CD4-positive, alpha-beta T cell treated with Interleukin-4 for 1 hour (primary cell): Measurements from ENCODE around the gene APOBEC3A.
"Not testable (repeated sequence)": the region's sequence is repeated elsewhere in the genome, so short reads cannot be mapped to it uniquely, and the experiment has no call there.

Experiments
- DNase-seq, 2 donors: peaks; one replicate each; pipeline ENCODE4 v3.0.0-alpha.2; 2020 to 2022

Gene APOBEC3A

DNA sequence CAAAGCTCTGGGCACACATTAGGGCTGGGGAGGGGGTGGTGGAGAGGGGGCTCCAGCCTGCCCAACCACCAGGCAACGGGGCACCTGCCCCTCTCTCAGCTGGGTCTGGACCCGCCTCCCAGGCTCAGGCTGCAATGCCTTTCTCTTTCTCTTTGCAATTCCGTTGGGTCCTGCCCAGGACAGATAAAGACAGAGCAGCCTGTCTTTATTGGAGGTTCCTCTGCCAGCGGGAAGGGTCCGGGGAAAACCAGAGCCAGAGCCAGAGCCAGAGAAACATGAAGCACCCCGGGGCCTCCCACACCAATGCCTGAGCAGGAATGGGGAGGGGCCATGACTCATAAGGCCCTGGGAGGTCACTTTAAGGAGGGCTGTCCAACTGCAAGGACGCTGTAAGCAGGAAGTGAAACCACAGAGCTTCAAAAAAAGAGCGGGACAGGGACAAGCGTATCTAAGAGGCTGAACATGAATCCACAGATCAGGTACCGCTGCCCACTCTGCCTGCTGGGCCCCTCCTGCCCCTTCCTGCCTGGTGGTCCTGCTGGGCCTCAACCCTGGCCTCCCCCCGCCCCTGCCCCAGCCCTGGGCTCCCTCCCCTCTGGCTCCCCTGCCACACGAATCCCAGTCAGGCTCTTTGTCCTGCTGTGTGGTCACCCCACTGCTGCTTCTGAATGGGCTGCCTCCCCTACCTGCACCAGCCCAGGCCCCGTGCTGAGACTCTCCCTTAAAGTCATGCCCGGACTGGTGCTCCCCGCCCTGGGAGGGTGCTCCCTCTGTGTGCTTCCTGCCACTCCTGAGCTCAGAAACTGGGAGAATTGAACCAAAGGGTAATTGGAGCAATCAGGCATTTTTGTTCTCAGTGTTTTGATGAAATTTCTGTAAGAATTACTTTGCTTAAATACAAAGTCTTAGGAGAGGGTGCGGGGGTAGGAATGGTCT is 24.9 kb downstream of the APOBEC3A start, which contains the start of gene APOBEC3B:
TSS of gene APOBEC3B (plus strand) at position 356 of the 936 bp plus-strand sequence. CDS start at position 463, 107 bp downstream.
- DNase-seq: peak; percentile 81 to 87

DNA sequence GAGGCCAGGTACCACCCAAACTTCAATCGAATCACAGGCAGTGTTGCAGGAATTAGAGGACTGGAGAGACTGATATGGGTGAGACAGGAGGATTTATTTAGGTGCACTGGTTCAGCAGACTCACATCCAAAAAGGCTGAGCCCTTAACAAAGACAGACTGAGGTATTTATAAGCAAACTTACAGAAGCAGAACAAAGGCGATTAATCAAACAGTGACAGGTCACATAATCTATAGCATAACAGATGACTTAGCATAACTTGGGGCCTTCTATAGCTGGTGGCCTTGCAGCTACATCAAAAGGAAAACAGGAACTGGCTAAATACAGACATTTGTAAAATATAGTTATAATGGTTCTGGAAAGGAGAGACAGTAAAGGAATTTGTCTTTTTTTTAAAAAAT is 26.8 kb downstream of the APOBEC3A start:
- DNase-seq: no peak

DNA sequence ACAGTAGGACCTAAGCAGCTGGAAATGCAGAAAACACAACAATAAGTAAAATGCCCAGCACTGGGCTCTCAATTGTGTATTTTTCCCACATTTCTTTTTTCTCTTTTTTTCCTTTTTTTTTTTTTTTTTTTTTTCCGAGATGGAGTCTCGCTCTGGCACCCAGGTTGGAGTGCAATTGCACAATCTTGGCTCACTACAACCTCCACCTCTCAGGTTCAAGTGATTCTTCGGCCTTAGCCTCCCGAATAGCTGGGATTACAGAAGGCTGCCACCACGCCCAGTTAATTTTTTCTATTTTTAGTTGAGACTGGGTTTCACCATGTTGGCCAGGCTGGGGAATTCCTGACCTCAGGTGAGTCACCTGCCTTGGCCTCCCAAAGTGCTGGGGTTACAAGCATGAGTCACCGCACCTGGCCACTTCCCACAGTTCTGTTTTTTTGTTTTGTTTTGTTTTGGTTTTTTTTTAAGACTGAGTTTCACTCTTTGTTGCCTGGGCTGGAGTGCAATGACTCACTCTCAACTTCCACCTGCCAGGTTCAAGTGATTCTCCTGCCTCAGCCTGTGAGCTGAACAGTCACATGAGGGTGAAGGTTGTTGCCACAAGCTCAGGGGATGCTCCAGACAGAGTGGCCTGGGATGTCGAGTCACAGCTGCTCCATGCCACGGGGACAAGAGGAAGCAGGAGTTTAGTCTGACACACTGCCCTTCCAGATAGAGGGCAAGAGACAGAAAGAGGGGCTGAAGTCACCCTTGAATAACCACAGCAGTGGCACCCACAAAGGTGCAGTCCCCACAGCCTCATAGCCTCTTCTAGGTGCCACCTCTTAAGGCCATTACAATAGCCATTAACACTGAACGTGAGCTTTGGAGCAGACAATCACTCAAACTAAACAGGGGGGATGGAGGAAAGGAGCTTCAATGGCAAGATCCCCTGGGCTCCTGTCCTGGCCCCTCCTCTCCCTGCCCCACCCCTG is 27.7 kb downstream of the APOBEC3A start:
- DNase-seq: peak; percentile 84 to 90

DNA sequence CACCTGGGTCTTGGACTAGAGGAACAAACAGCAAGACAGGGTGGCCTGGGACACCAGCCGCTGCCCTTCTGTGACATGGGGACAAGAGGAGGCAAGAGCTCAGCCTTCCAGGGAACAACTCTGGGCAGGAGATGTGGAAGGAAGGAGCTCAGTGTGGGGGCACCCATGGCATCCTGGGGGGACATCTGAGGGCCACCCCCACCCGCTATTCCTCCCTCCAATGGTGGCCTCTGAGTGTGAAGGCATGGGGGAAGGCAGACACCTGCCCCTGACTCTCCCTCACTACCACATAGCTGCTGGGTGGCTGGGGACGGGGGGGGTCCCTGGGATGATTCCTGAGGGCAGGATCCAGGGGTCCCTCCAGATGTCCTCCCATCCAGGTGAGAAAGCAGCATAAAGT is 29.2 kb downstream of the APOBEC3A start:
- no peak for DNase-seq

DNA sequence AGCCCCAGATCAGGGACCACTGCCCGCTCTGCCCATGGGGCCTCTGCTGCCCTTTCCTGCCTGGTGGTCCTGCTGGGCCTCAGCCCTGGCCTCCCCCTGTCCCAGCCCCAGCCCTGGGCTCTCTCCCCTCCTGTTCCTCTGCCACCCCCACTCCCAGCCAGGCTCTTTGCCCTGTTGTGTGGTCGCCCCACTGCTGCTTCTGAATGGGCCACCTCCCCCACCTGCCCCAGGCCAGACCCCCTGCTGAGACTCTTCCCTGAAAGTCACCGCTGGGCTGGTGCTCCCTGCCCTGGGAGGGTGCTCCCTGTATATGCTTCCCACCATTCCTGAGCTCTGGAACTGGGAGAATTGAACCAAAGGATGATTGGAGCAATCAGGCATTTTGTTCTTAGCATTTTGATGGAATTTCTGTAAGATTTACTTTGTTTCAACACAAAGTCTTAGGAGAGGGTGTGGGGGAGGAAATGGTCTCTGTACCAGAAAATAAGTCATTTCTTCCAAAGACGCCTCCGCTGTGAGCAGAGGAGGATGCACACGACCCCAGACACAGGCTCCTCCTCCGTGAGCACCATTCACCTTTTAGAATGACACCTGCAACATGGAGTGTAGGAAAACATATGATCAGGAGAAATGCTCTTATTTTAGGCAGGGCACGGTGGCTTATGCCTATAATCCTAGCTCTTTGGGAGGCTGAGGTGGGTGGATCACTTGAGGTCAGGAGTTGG is 29.9 kb downstream of the APOBEC3A start:
- no peak for DNase-seq

DNA sequence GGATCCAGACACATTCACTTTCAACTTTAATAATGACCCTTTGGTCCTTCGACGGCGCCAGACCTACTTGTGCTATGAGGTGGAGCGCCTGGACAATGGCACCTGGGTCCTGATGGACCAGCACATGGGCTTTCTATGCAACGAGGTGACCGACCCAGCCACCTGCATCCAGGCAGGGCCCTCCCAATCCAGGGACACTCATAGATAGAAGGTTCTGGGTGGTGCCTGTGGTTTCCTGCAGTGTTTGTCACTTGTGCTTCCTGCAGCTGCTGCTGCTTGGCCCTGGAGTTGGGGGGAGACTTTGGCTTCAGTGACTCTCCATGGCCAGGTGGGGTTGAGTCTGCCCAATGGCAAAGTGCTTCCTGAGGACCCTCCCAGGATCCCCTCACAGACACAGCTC is 32.1 kb downstream of the APOBEC3A start:
- peak in 1 of 2 donors; percentile 34 for DNase-seq

DNA sequence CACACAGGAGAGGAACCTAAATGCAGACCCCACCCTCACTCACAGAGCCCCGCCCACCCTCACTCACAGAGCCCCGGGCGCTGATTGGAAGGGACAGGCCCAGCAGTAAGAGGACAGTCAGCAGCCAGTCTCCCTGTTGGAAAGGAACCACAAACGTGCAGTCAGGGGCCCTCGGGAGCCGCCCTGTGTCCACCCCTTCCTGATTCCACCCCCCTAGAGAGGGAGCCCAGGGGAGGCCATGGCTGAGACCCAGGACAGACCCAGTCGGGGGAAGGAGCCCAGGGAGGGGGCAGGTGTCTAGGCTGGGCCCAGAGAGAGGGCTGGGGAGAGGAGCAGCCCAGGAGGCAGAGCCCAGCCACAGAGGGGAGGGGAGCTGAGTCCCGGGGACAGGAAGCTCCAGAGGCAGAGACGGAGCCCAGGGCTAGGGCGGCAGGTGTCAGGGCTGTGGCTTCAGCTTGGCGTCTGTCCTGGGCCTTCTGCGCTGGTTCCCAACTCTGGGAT is 35.5 kb downstream of the APOBEC3A start:
- not testable (repeated sequence) for DNase-seq

DNA sequence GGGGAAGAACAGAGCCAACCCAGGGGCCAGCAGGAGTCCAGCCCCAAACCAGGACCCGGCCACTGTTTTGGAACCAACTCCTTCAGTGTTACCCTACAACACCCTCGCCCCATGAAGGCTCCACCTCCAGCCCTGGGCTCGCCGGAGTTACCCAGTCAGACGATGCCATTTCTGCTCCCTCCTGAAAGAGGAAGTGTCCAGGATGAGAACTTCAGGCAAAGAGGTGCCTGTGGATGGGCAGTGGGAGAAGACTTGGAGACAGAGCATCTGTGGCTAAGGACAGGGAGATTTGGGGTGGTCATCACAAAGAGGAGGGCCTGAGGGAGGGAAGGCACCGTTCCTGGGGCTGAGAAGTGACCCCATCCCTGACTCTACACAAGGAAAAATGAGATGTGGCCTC is 38.7 kb downstream of the APOBEC3A start:
- DNase-seq: no peak

DNA sequence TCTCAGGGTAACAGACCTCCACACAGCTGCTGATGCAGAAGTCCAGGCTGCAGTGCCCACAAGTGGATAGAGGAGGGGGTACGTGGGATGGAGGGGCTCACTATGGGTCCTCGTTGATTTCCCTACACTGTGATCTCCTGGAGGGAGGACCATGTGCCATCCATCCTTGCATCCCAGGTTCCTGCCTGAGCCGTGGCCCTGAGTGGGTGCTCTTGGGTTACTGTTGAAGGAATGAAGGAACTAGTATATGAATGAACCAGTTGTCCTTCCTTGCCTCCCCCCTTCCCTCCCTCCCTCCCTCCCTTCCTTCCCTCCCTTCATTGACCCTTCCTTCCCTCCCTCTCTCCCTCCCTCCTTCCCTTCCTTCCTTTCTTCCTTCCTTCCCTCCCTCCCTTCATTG is 40.1 kb downstream of the APOBEC3A start:
- no peak for DNase-seq

DNA sequence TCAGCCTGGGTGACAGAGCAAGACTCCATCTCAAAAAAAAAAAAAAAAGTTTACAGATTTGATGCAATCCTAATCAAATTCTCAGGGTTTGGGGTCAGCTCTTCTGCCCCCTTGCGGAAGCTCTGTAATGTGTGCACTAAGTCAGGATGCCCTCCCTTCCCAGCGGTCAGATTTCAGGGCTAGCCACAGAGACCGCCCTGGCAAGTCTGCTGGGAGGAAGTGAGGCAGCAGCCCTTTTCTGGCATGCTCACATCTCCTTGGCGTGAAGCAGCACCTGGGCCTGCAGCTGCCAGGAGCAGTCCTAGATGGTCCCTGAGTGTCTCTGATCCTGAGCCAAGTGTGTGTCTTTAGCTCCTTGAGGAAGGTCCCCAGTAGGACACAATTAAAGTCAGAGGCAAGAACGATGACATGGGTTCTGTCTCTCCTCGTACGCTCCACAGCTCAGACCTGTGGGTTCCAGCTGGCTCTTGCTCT is 45.8 kb downstream of the APOBEC3A start:
- peak; percentile 84 for DNase-seq

DNA sequence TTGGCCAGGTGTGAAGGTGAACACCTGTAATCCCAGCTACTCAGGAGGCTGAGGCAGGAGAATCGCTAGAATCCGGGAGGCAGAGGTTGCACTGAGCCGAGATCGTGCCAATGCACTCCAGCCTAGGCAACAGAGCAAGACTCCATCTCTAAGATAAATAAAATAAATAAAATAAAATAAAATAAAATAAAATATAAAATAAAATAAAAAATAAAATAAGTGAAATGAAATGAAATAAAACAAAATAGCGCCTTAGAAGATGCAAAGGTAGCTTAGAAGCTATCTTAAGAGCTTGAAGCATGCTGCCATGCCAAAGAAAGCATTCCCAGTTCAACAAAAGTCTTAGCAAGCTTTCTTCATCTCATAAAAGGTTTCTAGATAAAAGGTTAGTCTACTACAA is 49.8 kb downstream of the APOBEC3A start:
- DNase-seq: no peak

DNA sequence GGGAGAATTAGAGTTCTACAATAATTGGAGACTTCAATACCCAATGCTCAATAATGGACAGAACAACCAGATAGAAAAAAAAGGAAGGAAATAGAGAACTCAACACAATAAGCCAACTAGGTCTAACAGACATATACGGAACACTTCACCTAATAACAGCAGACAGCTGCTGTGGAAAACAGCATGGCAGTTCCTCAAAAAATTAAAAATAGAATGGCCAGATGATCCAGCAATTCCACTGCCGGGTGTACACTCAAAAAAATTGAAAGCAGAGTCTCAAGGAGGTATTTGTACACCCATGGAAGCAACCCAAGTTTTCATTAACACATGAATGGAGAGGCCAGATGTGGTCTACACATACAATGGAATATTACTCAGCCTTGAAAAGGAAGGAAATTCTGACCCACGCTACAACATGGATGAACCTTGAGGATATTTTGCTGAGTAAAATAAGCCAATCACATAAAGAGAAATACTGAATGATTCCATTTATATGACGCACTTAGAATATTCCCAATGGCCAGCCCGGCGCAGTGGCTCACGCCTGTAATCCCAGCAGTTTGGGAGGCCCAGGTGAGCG is 51.0 kb downstream of the APOBEC3A start:
- DNase-seq: not testable (repeated sequence)

DNA sequence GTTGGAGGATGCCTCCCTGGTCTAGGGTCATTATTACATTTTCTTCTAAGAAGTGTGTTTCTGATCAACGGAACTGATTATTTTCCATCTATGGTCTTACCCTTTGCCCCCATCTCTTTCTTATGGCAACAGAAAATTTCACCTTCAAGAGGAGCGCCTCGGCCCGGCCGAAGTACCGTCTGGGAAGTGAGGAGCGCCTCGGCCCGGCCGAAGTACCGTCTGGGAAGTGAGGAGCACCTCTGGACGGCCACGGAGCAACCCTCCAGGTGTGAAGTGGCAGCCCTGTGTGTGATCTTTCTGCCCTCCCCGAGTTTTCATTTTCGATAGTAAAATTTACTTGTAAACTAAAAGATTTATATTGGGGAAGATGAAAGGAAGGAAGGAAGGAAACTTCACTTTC is 53.5 kb downstream of the APOBEC3A start:
- DNase-seq: no peak
